ENCODE data around the gene SH2B3. TPM values are rescaled to one million over a fixed set of nuclear protein-coding genes. Genes with fewer than 3 reads are reported as not detected.

Gene SH2B3
- total and polyA plus RNA-seq, 9 of the 15 experiments (the other 6 are each of a cell fraction or from before 2014, with no cell fraction given) = 10.8 to 75.3 (median 37.4) TPM

- TF ChIP-seq NKRF (IDR thresholded peaks at IDR 0.05; ENCODE audit: borderline replicate concordance) = no peak
- no peak for TF ChIP-seq ATF4 (CRISPR knock-in tag; IDR thresholded peaks at IDR 0.05)
- TF ChIP-seq PHB (CRISPR knock-in tag; IDR thresholded peaks at IDR 0.05) = no peak
- no peak for TF ChIP-seq ZNF75A (CRISPR knock-in tag; IDR thresholded peaks at IDR 0.05)
- TF ChIP-seq GATAD2B (IDR thresholded peaks at IDR 0.05; ENCODE audit: borderline replicate concordance) = no peak
- TF ChIP-seq DDX20 (tag; IDR thresholded peaks at IDR 0.05; ENCODE audit: low read depth) = 0 out of 2 replicates have a peak, but pooled peaks have one; percentile 19
- TF ChIP-seq NR4A1 (CRISPR knock-in tag; IDR thresholded peaks at IDR 0.05) = no peak
- TF ChIP-seq NR4A1 (tag; IDR thresholded peaks at IDR 0.05) = no peak
- TF ChIP-seq ZNF282 (CRISPR knock-in tag; IDR thresholded peaks at IDR 0.05) = no peak
- peak; percentile 30 for TF ChIP-seq NCOR1 (IDR thresholded peaks at IDR 0.05)
- no peak for TF ChIP-seq ATF6 (CRISPR knock-in tag; IDR thresholded peaks at IDR 0.05)
- TF ChIP-seq MXD1 (CRISPR knock-in tag; IDR thresholded peaks at IDR 0.05; ENCODE audit: borderline replicate concordance, poor library complexity, severe bottlenecking) = no peak
- TF ChIP-seq FOS (IDR thresholded peaks at IDR 0.05; ENCODE audit: extremely low read depth, insufficient read length) = peak; percentile 9
- TF ChIP-seq WHSC1 (IDR thresholded peaks at IDR 0.05; ENCODE audit: low read length) = no peak
- no peak for TF ChIP-seq TSHZ1 (CRISPR knock-in tag; IDR thresholded peaks at IDR 0.05)
- peak; percentile 48; the same call in 1 of the 2 replicates for TF ChIP-seq SMARCE1 (IDR thresholded peaks at IDR 0.05)
- no peak for TF ChIP-seq ID3 (CRISPR knock-in tag; IDR thresholded peaks at IDR 0.05)
- 0 out of 2 replicates have a peak, but pooled peaks have one; percentile 74 for TF ChIP-seq ID3 (tag; IDR thresholded peaks at IDR 0.05)
- TF ChIP-seq OTX1 (CRISPR knock-in tag; IDR thresholded peaks at IDR 0.05) = no peak
These were observed 7.8 kb downstream of the SH2B3 start (continued) for GRCh38 chr12:111413442-111414086.
